ENCODE data around the gene WNT2B. TPM values are rescaled to one million over a fixed set of nuclear protein-coding genes. Genes with fewer than 3 reads are reported as not detected.
A peak's percentile ranks its signal among the peaks of the same experiment; 100 is the strongest.

WNT2B gene
- total and polyA plus RNA-seq, 9 of the 15 experiments (the other 6 are each of a cell fraction or from before 2014, with no cell fraction given) = 0.02 to 0.06 (median 0.04) TPM; not detected in 3

GRCh38 chr1:112465122-112465521 lies 43.6 kb upstream of the WNT2B start:
- no peak overlapping the region for H3K27ac ChIP-seq (ENCODE audit: extremely low read depth, low read depth, low read length)
- no peaks in the 10 kb centered on the region for H4K20me1 ChIP-seq (replicated peaks; ENCODE audit: control insufficient read depth, insufficient read depth, low read length)
- intact Hi-C loops (cut with micrococcal nuclease) = loop anchor here (10.0 kb wide), 1 partner anchor 240 kb away; the partner anchor contains the start of gene RHOC
- TF ChIP-seq MYNN (IDR thresholded peaks at IDR 0.05) (no peak), MYNN (CRISPR knock-in tag; IDR thresholded peaks at IDR 0.05) (no peak), XRCC4 (IDR thresholded peaks at IDR 0.05; ENCODE audit: extremely low read depth, insufficient read depth, insufficient read length) (no peak), KAT7 (CRISPR knock-in tag; IDR thresholded peaks at IDR 0.05; ENCODE audit: borderline replicate concordance) (0 out of 2 replicates have a peak, but pooled peaks have one; percentile 3), ERF (CRISPR knock-in tag; IDR thresholded peaks at IDR 0.05) (no peak)
- ChIA-PET CTCF (ENCODE audit: low intra/inter-chr PET ratio) (interaction anchor here (1.9 to 3.4 kb wide), 2 partner anchors 70 to 74 kb away, joined by 14 to 25 read pairs; no protein-coding TSS in a partner anchor), POLR2A (interaction anchor here (0.7 to 1.4 kb wide), 3 partner anchors 36 to 157 kb away, joined by 3 to 4 read pairs (median 3); no protein-coding TSS in a partner anchor)
- H3K4me3 ChIP-seq = no peak overlapping the region
- no peak for ATAC-seq
- no peaks in the 10 kb centered on the region for H3K36me3 ChIP-seq (ENCODE audit: control insufficient read depth, insufficient read depth, low read length)
- H3K4me2 ChIP-seq (ENCODE audit: insufficient read depth, low read length) = no peak overlapping the region
- in situ Hi-C loops (cut with MboI) = no loop called here
- DNase-seq (ENCODE audit: extremely low read depth in 1 of 4, low spot score in 3 of 4) = no peak
- peaks cover 0 to 3% of the 10 kb centered on the region in 2 experiments; a peak in 1 of 5 replicates for H3K27me3 ChIP-seq (ENCODE audit: control insufficient read depth in 2 of 2, insufficient read depth in 2 of 2, low read length in 2 of 2)
- no peak overlapping the region for H3K9ac ChIP-seq (ENCODE audit: insufficient read depth in 1 of 2, low read depth in 2 of 2, low read length in 2 of 2)
- 51% methylated on average over 4 of the region's 5 CpGs for WGBS (ENCODE audit: insufficient coverage, low coverage, missing lambda C conversion rate)
- H3K9me3 ChIP-seq (replicated peaks; ENCODE audit: control insufficient read depth, insufficient read depth, low read depth, low read length) = no peaks in the 10 kb centered on the region
- no peaks in the 10 kb centered on the region for H3K79me2 ChIP-seq (ENCODE audit: control insufficient read depth, insufficient read depth, low read length)
- H3K9me1 ChIP-seq (ENCODE audit: control insufficient read depth, insufficient read depth, low read length) = no peaks in the 10 kb centered on the region
- H2AFZ ChIP-seq (ENCODE audit: low read depth, low read length) = peak overlapping the region; percentile 87; the same call in 1 of the 2 replicates
- no TSS peak for BruUV-seq (replicated peaks)
- H3K4me1 ChIP-seq (replicated peaks in 1 of 2; ENCODE audit: control insufficient read depth in 2 of 2, insufficient read depth in 2 of 2, low read length in 2 of 2) = peaks cover 14 to 23% of the 10 kb centered on the region in 2 experiments
- FAIRE-seq = no peak

All from K562 (cell line).